B cell (primary cell): ENCODE measurements around the gene TMPRSS11A. TPM values are rescaled to one million over a fixed set of nuclear protein-coding genes. Genes with fewer than 3 reads are reported as not detected.

ENCODE experiments used
- ATAC-seq: fragments of 200-7000 bp; cut with Tn5 transposase; one replicate; pipeline ENCODE4 v1.10.0; 2021; ENCODE audit warnings: low read depth, mild to moderate bottlenecking, moderate number of reproducible peaks, moderate library complexity
- CTCF ChIA-PET: fragments of 350-600 bp; sonication (Branson Sonifier 250); formaldehyde crosslinking; loops from one replicate; lab custom pipeline; 2021; ENCODE audit warnings: antibody characterized with exemption, inconsistent platforms; lab: Charles Lee
- POLR2A ChIA-PET: fragments of 350-600 bp; sonication (Branson Sonifier 250); formaldehyde crosslinking; loops from one replicate; lab custom pipeline; 2021; ENCODE audit warnings: antibody characterized with exemption; lab: Charles Lee
- DNase-seq: peaks from one replicate; pipeline ENCODE4 v3.0.0; 2013
- H2AFZ ChIP-seq: 2 replicates; pipeline ENCODE4 v1.6.1; 2012; ENCODE audit warnings: mild to moderate bottlenecking, low read depth, low read length; ENCODE audit not compliant: insufficient read depth, poor library complexity, severe bottlenecking
- H3K27ac ChIP-seq, 2 donors: 1 replicate in 1 of 2; 2 replicates in 1 of 2; pipeline ENCODE4 v1.5.1; 2012 to 2013; ENCODE audit warnings: low read length in 2 of 2, mild to moderate bottlenecking in 2 of 2, moderate library complexity in 1 of 2
- H3K27me3 ChIP-seq, 4 experiments: fragments of 200-600 bp in 1 of 4; sonication (generic) in 1 of 4; replicated peaks in 1 of 4; 1 replicate in 2 of 4; 2 replicates in 2 of 4; pipeline versions ENCODE4 v1.6.1 to v1.7.0; 2013 to 2016; ENCODE audit warnings: low read length in 3 of 4, mild to moderate bottlenecking in 2 of 4, mixed read lengths in 1 of 4, moderate library complexity in 1 of 4; ENCODE audit not compliant: insufficient read depth in 4 of 4, control insufficient read depth in 3 of 4; ENCODE audit errors: control extremely low read depth in 1 of 4
- H3K36me3 ChIP-seq, 2 experiments: replicated peaks in 1 of 2; 1 replicate in 1 of 2; 2 replicates in 1 of 2; pipeline versions ENCODE4 v1.6.1 to v1.7.1; 2013; ENCODE audit warnings: low read length in 1 of 2; ENCODE audit not compliant: insufficient read depth in 2 of 2, control insufficient read depth in 1 of 2; ENCODE audit errors: control extremely low read depth in 1 of 2, extremely low read depth in 1 of 2
- H3K4me1 ChIP-seq, 2 donors: fragments of 200-600 bp in 1 of 2; sonication (generic) in 1 of 2; 1 replicate in 1 of 2; 2 replicates in 1 of 2; pipeline versions ENCODE4 v1.5.1 to v1.6.1; 2013 to 2017; ENCODE audit warnings: low read length in 2 of 2; ENCODE audit not compliant: control insufficient read depth in 2 of 2, insufficient read depth in 2 of 2
- H3K4me2 ChIP-seq: replicated peaks from 2 replicates; pipeline ENCODE3; 2012; ENCODE audit warnings: mild to moderate bottlenecking, low read depth, low read length; ENCODE audit not compliant: poor library complexity, severe bottlenecking
- H3K4me3 ChIP-seq, 5 experiments: fragments of 200-600 bp in 1 of 5; sonication (generic) in 1 of 5; 1 replicate in 3 of 5; 2 replicates in 2 of 5; pipeline versions ENCODE4 v1.5.1 to v1.7.0; 2011 to 2016; ENCODE audit warnings: low read length in 4 of 5, mild to moderate bottlenecking in 4 of 5, low read depth in 2 of 5, control low read depth in 1 of 5, moderate library complexity in 1 of 5; ENCODE audit not compliant: insufficient read depth in 1 of 5; ENCODE audit errors: control extremely low read depth in 1 of 5, extremely low read depth in 1 of 5
- H3K79me2 ChIP-seq: fragments of 200-600 bp; sonication (generic); one replicate; pipeline ENCODE4 v1.6.0; 2016; ENCODE audit warnings: low read length; ENCODE audit not compliant: control insufficient read depth, insufficient read depth
- H3K9ac ChIP-seq: fragments of 200-600 bp; sonication (generic); 2 replicates; pipeline ENCODE4 v1.6.1; 2017; ENCODE audit warnings: mild to moderate bottlenecking, low read length, moderate library complexity
- H3K9me3 ChIP-seq, 3 donors: one replicate each; pipeline versions ENCODE4 v1.6.1 to v1.7.1; 2013; ENCODE audit warnings: low read length in 2 of 3; ENCODE audit not compliant: control insufficient read depth in 2 of 3, insufficient read depth in 1 of 3; ENCODE audit errors: control extremely low read depth in 1 of 3
- H4K20me1 ChIP-seq: 2 replicates; pipeline ENCODE4 v1.6.0; 2012; ENCODE audit warnings: mild to moderate bottlenecking, low read length; ENCODE audit not compliant: insufficient read depth, control insufficient read depth, poor library complexity, severe bottlenecking
- H3K27ac Mint-ChIP-seq: one replicate; pipeline ENCODE4 v1.8.0; 2021; ENCODE audit warnings: mixed read lengths
- H3K27me3 Mint-ChIP-seq: one replicate; pipeline ENCODE4 v1.8.0; 2021; ENCODE audit warnings: mixed read lengths
- H3K4me1 Mint-ChIP-seq: one replicate; pipeline ENCODE4 v1.8.0; 2021; ENCODE audit warnings: mixed read lengths
- H3K4me3 Mint-ChIP-seq: one replicate; pipeline ENCODE4 v1.8.0; 2021; ENCODE audit warnings: mixed read lengths
- H3K9me3 Mint-ChIP-seq: one replicate; pipeline ENCODE4 v1.8.0; 2022; ENCODE audit warnings: mixed read lengths; ENCODE audit not compliant: insufficient read depth
- EZH2 ChIP-seq: IDR thresholded peaks from 2 replicates; pipeline ENCODE4 v1.6.1; 2012; ENCODE audit warnings: borderline replicate concordance, low read depth, mild to moderate bottlenecking, moderate library complexity, low read length; ENCODE audit not compliant: insufficient read depth, poor library complexity, severe bottlenecking
- WGBS: methylation state at CpG from one replicate; pipeline ENCODE4 v1.1.5; 2013; ENCODE audit warnings: missing lambda C conversion rate; ENCODE audit not compliant: insufficient coverage; 5-methylcytosine and 5-hydroxymethylcytosine counted together
- intact Hi-C: fragments of 100-400 bp; cut with micrococcal nuclease; formaldehyde crosslinking; loops from one replicate; pipeline ENCODE4 v1.10.0; 2022
- polyA plus RNA-seq: library from polyadenylated mRNA; depleted of rRNA; stranded (reverse); fragments of >200 nt; gene quantifications from 2 replicates; pipeline ENCODE4 v1.2.3, GENCODE V29; 2012
- total RNA-seq, 2 donors: library from RNA; stranded (reverse); fragments of 120-200 nt in 1 of 2; gene quantifications; 1 replicate in 1 of 2; 2 replicates in 1 of 2; pipeline versions ENCODE4 v1.2.3 to v1.2.4, GENCODE V29; 2013 to 2022
- TF ChIP-seq, protein P1 (sequence below): fragments of 200-600 bp; IDR thresholded peaks from one replicate; pipeline ENCODE4 v1.8.0; 2022; ENCODE audit warnings: antibody characterized with exemption, mild to moderate bottlenecking

TMPRSS11A gene
- total and polyA plus RNA-seq, 2 donors (not counting 1 experiment from before 2014, with no cell fraction given), result not detected

GRCh38 chr4:67926485-67926884 lies 36.8 kb downstream of the TMPRSS11A start:
- POLR2A ChIA-PET, result interaction anchor here (0.6 kb wide), 1 partner anchor 348 kb away, joined by 3 read pairs; no protein-coding TSS in a partner anchor
- no peak overlapping the region for H3K27ac Mint-ChIP-seq
- H3K4me2 ChIP-seq, result no peak overlapping the region
- H3K4me3 Mint-ChIP-seq, result no peak overlapping the region
- WGBS, result 92% methylated on average over 7 of the region's 7 CpGs
- no peaks in the 10 kb centered on the region for H4K20me1 ChIP-seq
- H3K9me3 Mint-ChIP-seq, result no peaks in the 10 kb centered on the region
- no peaks in the 10 kb centered on the region for H3K4me1 Mint-ChIP-seq
- H3K27me3 ChIP-seq, result no peaks in the 10 kb centered on the region
- no peak overlapping the region for H3K4me3 ChIP-seq
- H3K79me2 ChIP-seq, result no peaks in the 10 kb centered on the region
- ATAC-seq (no peak), DNase-seq (no peak)
- intact Hi-C loops, result no loop called here
- H2AFZ ChIP-seq, result no peak overlapping the region
- peaks cover 0 to 11% (median 0%) of the 10 kb centered on the region in 3 donors for H3K9me3 ChIP-seq
- H3K27ac ChIP-seq, result no peak overlapping the region
- H3K36me3 ChIP-seq, result no peaks in the 10 kb centered on the region
- CTCF ChIA-PET, result no interaction called here
- no peak overlapping the region for H3K9ac ChIP-seq
- TF ChIP-seq EZH2, result no peak
- TF ChIP-seq, protein P1, sequence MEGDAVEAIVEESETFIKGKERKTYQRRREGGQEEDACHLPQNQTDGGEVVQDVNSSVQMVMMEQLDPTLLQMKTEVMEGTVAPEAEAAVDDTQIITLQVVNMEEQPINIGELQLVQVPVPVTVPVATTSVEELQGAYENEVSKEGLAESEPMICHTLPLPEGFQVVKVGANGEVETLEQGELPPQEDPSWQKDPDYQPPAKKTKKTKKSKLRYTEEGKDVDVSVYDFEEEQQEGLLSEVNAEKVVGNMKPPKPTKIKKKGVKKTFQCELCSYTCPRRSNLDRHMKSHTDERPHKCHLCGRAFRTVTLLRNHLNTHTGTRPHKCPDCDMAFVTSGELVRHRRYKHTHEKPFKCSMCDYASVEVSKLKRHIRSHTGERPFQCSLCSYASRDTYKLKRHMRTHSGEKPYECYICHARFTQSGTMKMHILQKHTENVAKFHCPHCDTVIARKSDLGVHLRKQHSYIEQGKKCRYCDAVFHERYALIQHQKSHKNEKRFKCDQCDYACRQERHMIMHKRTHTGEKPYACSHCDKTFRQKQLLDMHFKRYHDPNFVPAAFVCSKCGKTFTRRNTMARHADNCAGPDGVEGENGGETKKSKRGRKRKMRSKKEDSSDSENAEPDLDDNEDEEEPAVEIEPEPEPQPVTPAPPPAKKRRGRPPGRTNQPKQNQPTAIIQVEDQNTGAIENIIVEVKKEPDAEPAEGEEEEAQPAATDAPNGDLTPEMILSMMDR, result no peak
- H3K4me1 ChIP-seq, result no peaks in the 10 kb centered on the region
- peaks cover 3% of the 10 kb centered on the region for H3K27me3 Mint-ChIP-seq

DNA sequence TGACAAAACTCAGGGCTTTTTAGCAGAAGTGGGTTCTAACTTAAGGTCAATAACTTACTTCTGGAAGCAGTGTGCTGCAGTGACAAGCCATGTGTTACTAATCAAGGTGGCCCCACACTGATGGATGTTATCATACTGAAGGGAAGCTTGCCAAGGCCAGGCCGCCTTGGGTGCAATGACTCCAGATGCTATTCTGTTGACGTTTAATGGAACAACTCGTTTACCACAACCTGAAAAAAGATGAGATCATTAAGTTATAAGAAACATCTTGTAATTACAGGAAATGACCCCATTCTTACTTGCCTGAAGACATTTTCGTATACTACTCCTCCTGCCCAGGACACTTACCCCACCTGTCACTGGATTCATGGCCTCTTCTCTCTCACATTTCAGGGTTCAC lies 40.6 kb downstream of the TMPRSS11A start:
- H3K36me3 ChIP-seq, result no peaks in the 10 kb centered on the region
- H3K9me3 ChIP-seq, result peaks cover 0 to 11% (median 0%) of the 10 kb centered on the region in 3 donors
- H3K4me3 ChIP-seq, result no peak overlapping the region
- H3K27me3 ChIP-seq, result no peaks in the 10 kb centered on the region
- H4K20me1 ChIP-seq, result no peaks in the 10 kb centered on the region
- no peak for DNase-seq
- ATAC-seq, result no peak
- H3K4me1 ChIP-seq, result no peaks in the 10 kb centered on the region
- no peak overlapping the region for H3K4me2 ChIP-seq
- Mint-ChIP-seq H3K27ac (no peak overlapping the region), H3K9me3 (no peaks in the 10 kb centered on the region), H3K4me1 (no peaks in the 10 kb centered on the region), H3K27me3 (peaks cover 5% of the 10 kb centered on the region), H3K4me3 (no peak overlapping the region)
- no peak overlapping the region for H3K9ac ChIP-seq
- ChIA-PET CTCF (no interaction called here), POLR2A (no interaction called here)
- H3K79me2 ChIP-seq, result no peaks in the 10 kb centered on the region
- H3K27ac ChIP-seq, result no peak overlapping the region
- WGBS, result 80% methylated on average over 1 of the region's 4 CpGs
- no peak overlapping the region for H2AFZ ChIP-seq
- intact Hi-C loops, result no loop called here
- TF ChIP-seq, protein P1, result no peak
- no peak for TF ChIP-seq EZH2
